Endothelial cell of umbilical vein (primary cell): ENCODE results near the gene GALNT11. TPM values are rescaled to one million over a fixed set of nuclear protein-coding genes. Genes with fewer than 3 reads are reported as not detected.

Source experiments
- BruUV-seq: library from RNA; stranded (reverse); fragments of 400-500 nt; replicated peaks from 2 replicates; lab custom pipeline; 2021; lab: Mats Ljungman, UMichigan
- CTCF ChIA-PET: fragments of 300-600, 350-600 bp; sonication (Branson Sonifier 250); formaldehyde crosslinking; loops from one replicate; lab custom pipeline; 2021; ENCODE audit warnings: antibody characterized with exemption, inconsistent platforms; lab: Charles Lee
- POLR2A ChIA-PET: fragments of 300-600, 350-600 bp; sonication (Branson Sonifier 250); formaldehyde crosslinking; loops from one replicate; lab custom pipeline; 2021; ENCODE audit warnings: antibody characterized with exemption, inconsistent platforms; lab: Charles Lee
- DNase-seq: peaks from one replicate; pipeline ENCODE4 v3.0.0-alpha.2; 2011; ENCODE audit warnings: low read depth, low spot score
- FAIRE-seq: peaks from 2 replicates; lab custom pipeline; 2011; peaks lifted over from hg19 to GRCh38; lab: Jason Lieb, UNC
- H2AFZ ChIP-seq: 2 replicates; pipeline ENCODE4 v1.6.0; 2012; ENCODE audit warnings: low read depth, low read length, control low read depth, inconsistent platforms
- H3K27ac ChIP-seq: 2 replicates; pipeline ENCODE4 v1.5.1; 2011; ENCODE audit warnings: low read depth, mild to moderate bottlenecking, control low read depth, low read length, moderate library complexity; ENCODE audit not compliant: insufficient read depth
- H3K27me3 ChIP-seq, 2 experiments: 2 replicates each; pipeline versions ENCODE4 v1.6.0 to v1.6.1; 2011; ENCODE audit warnings: low read length in 2 of 2, mixed read lengths in 1 of 2; ENCODE audit not compliant: control insufficient read depth in 2 of 2, insufficient read depth in 2 of 2
- H3K36me3 ChIP-seq, 2 experiments: 2 replicates in 1 of 2; 3 replicates in 1 of 2; pipeline ENCODE4 v1.5.1; 2011; ENCODE audit warnings: low read length in 2 of 2, mild to moderate bottlenecking in 1 of 2, moderate library complexity in 1 of 2; ENCODE audit not compliant: control insufficient read depth in 2 of 2, insufficient read depth in 2 of 2; ENCODE audit errors: extremely low read depth in 1 of 2
- H3K4me1 ChIP-seq: 3 replicates; pipeline ENCODE4 v1.5.1; 2011; ENCODE audit warnings: mild to moderate bottlenecking, low read length; ENCODE audit not compliant: control insufficient read depth, insufficient read depth; ENCODE audit errors: extremely low read depth
- H3K4me2 ChIP-seq: 2 replicates; pipeline ENCODE4 v1.6.1; 2011; ENCODE audit warnings: low read length, control low read depth, mixed read lengths; ENCODE audit not compliant: insufficient read depth
- H3K4me3 ChIP-seq, 3 experiments: fragments of 200-600 bp in 1 of 3; sonication (generic), shearing (Covaris generic) in 1 of 3; replicated peaks in 1 of 3; 2 replicates each; pipeline ENCODE4 v1.5.1; 2011 to 2016; ENCODE audit warnings: control low read depth in 3 of 3, low read length in 3 of 3, mild to moderate bottlenecking in 2 of 3, inconsistent platforms in 1 of 3, low read depth in 1 of 3, moderate library complexity in 1 of 3; ENCODE audit not compliant: insufficient read depth in 1 of 3
- H3K79me2 ChIP-seq: 2 replicates; pipeline ENCODE4 v1.6.0; 2012; ENCODE audit warnings: low read length, inconsistent platforms; ENCODE audit not compliant: control insufficient read depth, insufficient read depth
- H3K9ac ChIP-seq: replicated peaks from 2 replicates; pipeline ENCODE3; 2011; ENCODE audit warnings: low read length, control low read depth; ENCODE audit not compliant: insufficient read depth; ENCODE audit errors: extremely low read depth
- H3K9me1 ChIP-seq: replicated peaks from 3 replicates; pipeline ENCODE4 v1.6.0; 2011; ENCODE audit warnings: mild to moderate bottlenecking, low read length; ENCODE audit not compliant: control insufficient read depth, insufficient read depth; ENCODE audit errors: extremely low read depth
- H3K9me3 ChIP-seq: replicated peaks from 2 replicates; pipeline ENCODE4 v1.5.1; 2012; ENCODE audit warnings: low read length, inconsistent platforms; ENCODE audit not compliant: control insufficient read depth, insufficient read depth
- H4K20me1 ChIP-seq: replicated peaks from 2 replicates; pipeline ENCODE3; 2011; ENCODE audit warnings: mild to moderate bottlenecking, low read length; ENCODE audit not compliant: control insufficient read depth, insufficient read depth; ENCODE audit errors: extremely low read depth
- EZH2 ChIP-seq: IDR thresholded peaks from 2 replicates; pipeline ENCODE4 v1.6.1; 2012; ENCODE audit warnings: borderline replicate concordance, low read depth, mild to moderate bottlenecking, moderate library complexity, low read length, inconsistent platforms; ENCODE audit not compliant: severe bottlenecking
- GATA2 ChIP-seq: IDR thresholded peaks from 2 replicates; pipeline ENCODE4 v1.7.0; 2011; ENCODE audit warnings: low read depth, mild to moderate bottlenecking, moderate library complexity, mixed read lengths, low read length; ENCODE audit not compliant: insufficient read length, insufficient read depth
- JUN ChIP-seq: IDR thresholded peaks from 2 replicates; pipeline ENCODE4 v1.6.1; 2011; ENCODE audit warnings: borderline replicate concordance, low read depth; ENCODE audit not compliant: insufficient read length, insufficient read depth
- MAX ChIP-seq: IDR thresholded peaks from 2 replicates; pipeline ENCODE4 v1.6.1; 2011; ENCODE audit not compliant: insufficient read depth, insufficient read length
- MYC ChIP-seq: IDR thresholded peaks from one replicate; pipeline ENCODE4 v1.6.1; 2011; ENCODE audit warnings: mild to moderate bottlenecking, low read depth, low read length
- POLR2A ChIP-seq: IDR thresholded peaks from 2 replicates; pipeline ENCODE4 v1.6.1; 2012; ENCODE audit warnings: low read depth, mild to moderate bottlenecking, control low read depth, low read length
- POLR2AphosphoS5 ChIP-seq: IDR thresholded peaks from 2 replicates; pipeline ENCODE4 v1.6.1; 2012; ENCODE audit warnings: low read depth, mild to moderate bottlenecking, control low read depth, low read length, moderate library complexity; ENCODE audit not compliant: insufficient read depth
- dilution Hi-C: fragments of 300-500 bp; cut with MboI; formaldehyde crosslinking; loops from one replicate; pipeline ENCODE4 v1.15.0; 2019; ENCODE audit warnings: low sequenced_read_pairs; ENCODE audit not compliant: extremely low pct_ligation_motif_present
- intact Hi-C: fragments of 100-400 bp; cut with micrococcal nuclease; formaldehyde crosslinking; loops from one replicate; pipeline ENCODE4 v1.10.0; 2022
- polyA plus RNA-seq, 4 experiments: library from polyadenylated mRNA; depleted of rRNA in 3 of 4; stranded (reverse) in 3 of 4; unstranded in 1 of 4; fragments of >200 nt; gene quantifications; 2 replicates each; pipeline versions ENCODE4 v1.2.1 to v1.2.3, GENCODE V29; 2011 to 2012; ENCODE audit warnings: missing spikeins in 1 of 4
- total RNA-seq: library from RNA; stranded (reverse); gene quantifications from 2 replicates; pipeline ENCODE4 v1.2.3, GENCODE V29; 2021
- TF ChIP-seq, protein P1 (sequence below), 2 donors: IDR thresholded peaks; 1 replicate in 1 of 2; 2 replicates in 1 of 2; pipeline ENCODE4 v1.5.1; 2011; ENCODE audit warnings: low read length in 2 of 2, mild to moderate bottlenecking in 2 of 2, moderate library complexity in 2 of 2, control low read depth in 1 of 2, inconsistent platforms in 1 of 2, low read depth in 1 of 2; ENCODE audit not compliant: insufficient read depth in 1 of 2; ENCODE audit errors: extremely low read depth in 1 of 2

The GALNT11 gene
- total and polyA plus RNA-seq, 2 donors (not counting 3 experiments of a cell fraction or from before 2014, with no cell fraction given): 27.7 to 36.5 TPM

- TF ChIP-seq, protein P1, sequence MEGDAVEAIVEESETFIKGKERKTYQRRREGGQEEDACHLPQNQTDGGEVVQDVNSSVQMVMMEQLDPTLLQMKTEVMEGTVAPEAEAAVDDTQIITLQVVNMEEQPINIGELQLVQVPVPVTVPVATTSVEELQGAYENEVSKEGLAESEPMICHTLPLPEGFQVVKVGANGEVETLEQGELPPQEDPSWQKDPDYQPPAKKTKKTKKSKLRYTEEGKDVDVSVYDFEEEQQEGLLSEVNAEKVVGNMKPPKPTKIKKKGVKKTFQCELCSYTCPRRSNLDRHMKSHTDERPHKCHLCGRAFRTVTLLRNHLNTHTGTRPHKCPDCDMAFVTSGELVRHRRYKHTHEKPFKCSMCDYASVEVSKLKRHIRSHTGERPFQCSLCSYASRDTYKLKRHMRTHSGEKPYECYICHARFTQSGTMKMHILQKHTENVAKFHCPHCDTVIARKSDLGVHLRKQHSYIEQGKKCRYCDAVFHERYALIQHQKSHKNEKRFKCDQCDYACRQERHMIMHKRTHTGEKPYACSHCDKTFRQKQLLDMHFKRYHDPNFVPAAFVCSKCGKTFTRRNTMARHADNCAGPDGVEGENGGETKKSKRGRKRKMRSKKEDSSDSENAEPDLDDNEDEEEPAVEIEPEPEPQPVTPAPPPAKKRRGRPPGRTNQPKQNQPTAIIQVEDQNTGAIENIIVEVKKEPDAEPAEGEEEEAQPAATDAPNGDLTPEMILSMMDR (IDR thresholded peaks at IDR 0.05; ENCODE audit: extremely low read depth in 1 of 2, insufficient read depth in 1 of 2, low read depth in 1 of 2, low read length in 2 of 2): no peak
- TF ChIP-seq JUN (no peak), POLR2AphosphoS5 (no peak), MYC (no peak), EZH2 (no peak), MAX (no peak), POLR2A (no peak), GATA2 (no peak)
- intact Hi-C loops: no loop called here
- H3K9ac ChIP-seq: no peak overlapping the region
- BruUV-seq: no TSS peak
- H3K79me2 ChIP-seq: no peaks in the 10 kb centered on the region
- dilution Hi-C loops: no loop called here
- no peaks in the 10 kb centered on the region for H3K36me3 ChIP-seq
- no peak overlapping the region for H3K27ac ChIP-seq
- no peak overlapping the region for H3K4me3 ChIP-seq
- peaks cover 0 to 7% of the 10 kb centered on the region in 2 experiments for H3K27me3 ChIP-seq
- no peaks in the 10 kb centered on the region for H4K20me1 ChIP-seq
- FAIRE-seq (no peak), DNase-seq (no peak)
- H3K4me2 ChIP-seq: no peak overlapping the region
- ChIA-PET CTCF (interaction anchor here (0.9 kb wide), 1 partner anchor 15 kb away, joined by 3 read pairs; no protein-coding TSS in a partner anchor), POLR2A (no interaction called here)
- H3K9me3 ChIP-seq: no peaks in the 10 kb centered on the region
- no peaks in the 10 kb centered on the region for H3K4me1 ChIP-seq
- no peaks in the 10 kb centered on the region for H3K9me1 ChIP-seq
- no peak overlapping the region for H2AFZ ChIP-seq
These were observed 31.3 kb upstream of the GALNT11 start for GRCh38 chr7:151993977-151994676.
